Neural cell (in vitro differentiated cells): ENCODE results near the gene CNTNAP2. TPM values are rescaled to one million over a fixed set of nuclear protein-coding genes. Genes with fewer than 3 reads are reported as not detected.

Experiments
- H2AFZ ChIP-seq: fragments of 200-600, 300-800 bp; sonication (generic), shearing (Covaris generic); 2 replicates; pipeline ENCODE4 v1.6.0; 2014; ENCODE audit warnings: low read depth, mild to moderate bottlenecking, antibody characterized with exemption, low read length, moderate library complexity
- H3F3A ChIP-seq: fragments of 200-600 bp; shearing (Covaris generic); 2 replicates; pipeline ENCODE4 v1.6.1; 2016; ENCODE audit warnings: mild to moderate bottlenecking, moderate library complexity, mixed read lengths, antibody characterized with exemption, low read length; ENCODE audit not compliant: insufficient read depth, poor library complexity, severe bottlenecking
- H3K27ac ChIP-seq: fragments of 200-600, 300-800 bp; sonication (generic), shearing (Covaris generic); 2 replicates; pipeline ENCODE4 v1.5.1; 2014; ENCODE audit warnings: mild to moderate bottlenecking, low read length, moderate library complexity
- H3K27me3 ChIP-seq: fragments of 300-800, 200-600 bp; sonication (generic), shearing (Covaris generic); 2 replicates; pipeline ENCODE4 v1.6.0; 2014; ENCODE audit warnings: mild to moderate bottlenecking, low read depth, low read length, moderate library complexity; ENCODE audit not compliant: insufficient read depth
- H3K36me3 ChIP-seq: fragments of 300-800, 200-600 bp; sonication (generic), shearing (Covaris generic); 2 replicates; pipeline ENCODE4 v1.5.1; 2014; ENCODE audit warnings: mild to moderate bottlenecking, antibody characterized with exemption, low read length, moderate library complexity; ENCODE audit not compliant: insufficient read depth
- H3K4me2 ChIP-seq: fragments of 300-800, 200-600 bp; sonication (generic), shearing (Covaris generic); 2 replicates; pipeline ENCODE4 v1.6.0; 2014; ENCODE audit warnings: mild to moderate bottlenecking, low read length
- H3K4me3 ChIP-seq: fragments of 300-800, 200-600 bp; sonication (generic), shearing (Covaris generic); 2 replicates; pipeline ENCODE4 v1.5.1; 2014; ENCODE audit warnings: mild to moderate bottlenecking, low read length, moderate library complexity
- H3K79me2 ChIP-seq: fragments of 200-600 bp; shearing (Covaris generic); replicated peaks from 2 replicates; pipeline ENCODE4 v1.6.0; 2014; ENCODE audit warnings: mild to moderate bottlenecking, low read length, moderate library complexity; ENCODE audit not compliant: insufficient read depth
- H3K9ac ChIP-seq: fragments of 300-800, 200-600 bp; sonication (generic), shearing (Covaris generic); 2 replicates; pipeline ENCODE4 v1.6.1; 2016; ENCODE audit warnings: mild to moderate bottlenecking, low read length, mixed read lengths
- H3K9me2 ChIP-seq: fragments of 200-600 bp; shearing (Covaris generic); 2 replicates; pipeline ENCODE4 v1.6.1; 2016; ENCODE audit warnings: mild to moderate bottlenecking, low read length, mixed read lengths; ENCODE audit not compliant: insufficient read depth
- H3K9me3 ChIP-seq: fragments of 200-600, 300-800 bp; sonication (generic), shearing (Covaris generic); 2 replicates; pipeline ENCODE4 v1.6.1; 2016; ENCODE audit warnings: mild to moderate bottlenecking, mixed run types, low read length, moderate library complexity, mixed read lengths
- H4K20me1 ChIP-seq: fragments of 200-600 bp; shearing (Covaris generic); 2 replicates; pipeline ENCODE4 v1.6.1; 2016; ENCODE audit warnings: mild to moderate bottlenecking, mixed run types; ENCODE audit not compliant: insufficient read depth
- CTCF ChIP-seq: fragments of 450-650 bp; IDR thresholded peaks from 2 replicates; pipeline ENCODE4 v1.5.1; 2014; ENCODE audit warnings: antibody characterized with exemption, mild to moderate bottlenecking, moderate library complexity; ENCODE audit not compliant: poor library complexity, severe bottlenecking
- EP300 ChIP-seq: fragments of 450-650 bp; conservative IDR thresholded peaks from 2 replicates; pipeline ENCODE4 v1.6.1; 2014; ENCODE audit warnings: antibody characterized with exemption, mild to moderate bottlenecking, moderate library complexity; ENCODE audit not compliant: poor library complexity, severe bottlenecking
- EZH2 ChIP-seq: fragments of 200-600, 300-800 bp; shearing (Covaris generic), sonication (generic); IDR thresholded peaks from 2 replicates; pipeline ENCODE4 v1.6.1; 2014; ENCODE audit warnings: antibody characterized with exemption, low read length, borderline replicate concordance, mild to moderate bottlenecking; ENCODE audit not compliant: insufficient read depth, poor library complexity, severe bottlenecking
- MXI1 ChIP-seq: fragments of 450-650 bp; conservative IDR thresholded peaks from 2 replicates; pipeline ENCODE4 v1.6.1; 2014; ENCODE audit warnings: antibody characterized with exemption, mild to moderate bottlenecking; ENCODE audit not compliant: poor library complexity, severe bottlenecking
- POLR2AphosphoS5 ChIP-seq: IDR thresholded peaks from 2 replicates; pipeline ENCODE4 v1.6.1; 2012
- RAD21 ChIP-seq: fragments of 450-650 bp; conservative IDR thresholded peaks from 2 replicates; pipeline ENCODE4 v1.6.1; 2014; ENCODE audit warnings: antibody characterized with exemption, mild to moderate bottlenecking, moderate library complexity
- REST ChIP-seq: IDR thresholded peaks from 2 replicates; pipeline ENCODE4 v1.6.1; 2012; ENCODE audit warnings: borderline replicate concordance
- SMC3 ChIP-seq: fragments of 450-650 bp; conservative IDR thresholded peaks from 2 replicates; pipeline ENCODE4 v1.6.1; 2014; ENCODE audit warnings: antibody characterized with exemption, mild to moderate bottlenecking, moderate library complexity; ENCODE audit not compliant: poor library complexity
- TAF1 ChIP-seq: IDR thresholded peaks from 2 replicates; pipeline ENCODE4 v1.6.1; 2012; ENCODE audit warnings: low read depth
- polyA plus RNA-seq: library from polyadenylated mRNA; depleted of rRNA; stranded (reverse); fragments of >200 nt; gene quantifications from 2 replicates; pipeline ENCODE4 v1.2.3, GENCODE V29; 2014

CNTNAP2 gene
- polyA plus RNA-seq, 1 donor from 2014 or later, result 276 TPM

- Histone ChIP-seq H3F3A (no peaks in the 10 kb centered on the region), H3K9ac (no peak overlapping the region), H3K27ac (no peak overlapping the region), H3K36me3 (no peaks in the 10 kb centered on the region), H3K79me2 (no peaks in the 10 kb centered on the region), H2AFZ (no peak overlapping the region), H3K4me2 (no peak overlapping the region), H3K4me3 (no peak overlapping the region), H4K20me1 (no peaks in the 10 kb centered on the region), H3K9me3 (no peaks in the 10 kb centered on the region), H3K9me2 (no peaks in the 10 kb centered on the region), H3K27me3 (no peaks in the 10 kb centered on the region)
- TF ChIP-seq EP300, result no peak
- no peak for TF ChIP-seq MXI1
- no peak for TF ChIP-seq TAF1
- TF ChIP-seq REST, result no peak
- TF ChIP-seq RAD21, result no peak
- TF ChIP-seq SMC3, result no peak
- no peak for TF ChIP-seq POLR2AphosphoS5
- TF ChIP-seq CTCF, result no peak
- TF ChIP-seq EZH2, result no peak
These were observed 296.2 kb downstream of the CNTNAP2 start for GRCh38 chr7:146412781-146413180.

- Histone ChIP-seq H3K4me3 (no peak overlapping the region), H4K20me1 (no peaks in the 10 kb centered on the region), H3K27ac (no peak overlapping the region), H2AFZ (no peak overlapping the region), H3K4me2 (no peak overlapping the region), H3K36me3 (no peaks in the 10 kb centered on the region), H3F3A (no peaks in the 10 kb centered on the region), H3K9ac (no peak overlapping the region), H3K79me2 (no peaks in the 10 kb centered on the region), H3K9me3 (no peaks in the 10 kb centered on the region), H3K9me2 (no peaks in the 10 kb centered on the region), H3K27me3 (no peaks in the 10 kb centered on the region)
- TF ChIP-seq MXI1 (no peak), POLR2AphosphoS5 (no peak), CTCF (no peak), REST (no peak), SMC3 (no peak), TAF1 (no peak), RAD21 (no peak), EP300 (no peak), EZH2 (no peak)
These were observed 297.8 kb downstream of the CNTNAP2 start for GRCh38 chr7:146414373-146414772.
